HG03342 (cell line): ENCODE results near the gene CALML4.
"Not testable (repeated sequence)": the region's sequence is repeated elsewhere in the genome, so short reads cannot be mapped to it uniquely, and the experiment has no call there.

Experiments used
- ATAC-seq: cut with Tn5 transposase; IDR thresholded peaks from one replicate; pipeline ENCODE4 v1.9.1; 2021; ENCODE audit warnings: mild to moderate bottlenecking, moderate library complexity; ENCODE audit not compliant: unreplicated experiment

CALML4 gene

DNA sequence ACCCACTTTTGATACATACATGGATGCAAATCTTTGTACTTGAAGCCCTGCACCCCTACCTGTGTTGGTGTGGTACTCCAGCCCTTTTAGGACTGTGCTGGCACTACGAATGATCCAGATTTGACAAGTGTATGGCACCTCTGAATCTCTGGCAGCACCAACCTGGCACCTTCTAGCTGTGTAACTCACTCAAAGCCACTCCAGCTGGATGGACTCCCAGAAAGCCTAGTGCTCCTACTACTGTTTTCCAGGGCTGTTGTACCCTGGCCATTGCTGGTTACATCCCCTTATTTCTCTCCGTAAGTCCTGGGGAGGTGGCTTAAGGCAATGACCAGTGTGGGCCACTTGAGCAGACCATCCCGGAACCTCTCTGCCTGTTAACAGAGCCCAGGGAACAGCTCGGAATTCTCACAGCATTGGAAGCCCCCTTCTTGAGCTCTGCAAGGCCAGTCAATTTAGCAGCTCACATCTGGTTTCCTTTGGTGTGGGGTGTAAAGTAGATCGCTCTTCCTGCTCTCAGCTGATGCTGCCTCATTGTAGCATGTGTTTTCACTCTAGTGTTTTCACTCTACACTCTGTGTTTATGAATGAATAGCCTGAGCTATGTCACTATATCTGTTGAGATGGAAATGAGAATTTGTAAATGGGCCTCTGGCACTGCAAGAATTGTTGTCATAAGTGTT lies 12.2 kb downstream of the CALML4 start:
- ATAC-seq = no peak

DNA sequence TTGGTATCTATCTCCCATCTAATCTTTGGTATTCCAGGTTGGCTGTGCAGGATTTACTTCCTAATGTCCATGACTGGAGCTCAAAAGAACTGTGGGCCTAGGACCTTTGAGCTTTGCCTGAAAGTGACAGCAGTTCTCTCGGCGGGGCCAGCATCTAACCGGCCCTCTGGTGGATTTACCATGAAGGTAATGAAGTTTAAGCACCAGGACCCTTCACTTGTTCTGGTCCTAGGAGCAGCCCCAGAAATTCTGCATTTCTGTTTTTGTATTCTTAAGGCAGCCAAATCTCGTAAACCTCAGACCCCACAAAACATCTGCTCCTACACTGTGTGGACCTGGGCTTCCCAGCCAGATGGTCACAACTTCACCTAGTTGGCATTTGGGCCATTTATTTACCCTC lies 13.0 kb downstream of the CALML4 start:
- ATAC-seq = no peak

DNA sequence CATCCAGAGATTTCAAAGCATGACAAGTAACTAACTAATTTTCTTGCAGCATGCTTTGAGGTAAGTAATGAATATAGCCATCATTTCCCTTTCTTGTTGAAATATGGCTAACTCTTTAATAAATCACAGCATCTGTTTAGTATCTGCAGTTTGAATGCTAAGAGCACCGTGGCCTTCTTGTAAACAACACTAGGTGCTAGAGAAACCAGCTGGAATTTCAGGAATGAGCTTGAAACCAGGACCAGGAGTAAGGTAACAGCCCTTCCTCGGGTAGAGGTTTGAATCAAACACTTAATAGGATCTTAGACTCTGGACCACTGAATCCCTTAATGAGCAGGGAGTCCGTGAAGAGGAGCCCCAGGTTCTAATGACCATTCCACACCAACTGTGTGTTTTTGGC lies 13.6 kb downstream of the CALML4 start:
- ATAC-seq = no peak

DNA sequence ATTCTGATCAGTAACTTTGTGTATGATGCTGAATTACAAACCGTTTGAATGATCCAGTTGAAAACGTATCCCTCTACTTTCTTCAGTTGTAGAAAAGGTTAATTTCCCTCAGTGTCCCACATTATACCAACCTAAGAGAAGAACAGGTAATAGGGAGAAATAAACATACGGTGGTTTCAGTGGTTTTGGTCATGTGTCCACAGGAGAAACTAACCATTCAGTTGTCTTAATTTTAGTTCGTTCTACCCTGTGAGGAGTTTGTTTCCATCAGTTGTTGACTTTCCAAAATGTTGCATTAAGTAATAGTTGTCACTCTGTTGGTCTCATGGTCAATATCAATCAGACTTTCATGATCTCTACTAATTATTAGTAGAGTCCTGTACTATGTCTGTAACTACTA lies 15.1 kb downstream of the CALML4 start:
- ATAC-seq = no peak

DNA sequence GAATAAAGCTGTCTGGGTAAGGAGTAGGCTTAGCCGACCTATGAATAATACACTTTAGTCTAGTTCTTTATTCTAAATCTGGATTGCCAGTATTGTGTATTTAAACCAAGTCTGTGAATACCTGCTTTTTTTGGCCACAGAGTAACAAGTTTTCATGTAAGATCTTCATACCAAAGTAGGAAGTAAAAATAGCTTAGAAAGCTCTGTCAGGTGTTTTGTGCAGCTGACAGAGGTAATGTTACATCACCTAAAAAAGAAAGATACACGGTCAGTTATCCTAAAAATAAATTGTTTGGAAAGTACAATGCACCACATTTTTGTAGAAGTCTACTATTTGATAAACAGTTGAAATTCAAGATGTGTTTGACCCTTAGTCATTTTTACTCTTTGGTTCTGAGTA lies 16.5 kb downstream of the CALML4 start:
- no peak for ATAC-seq

DNA sequence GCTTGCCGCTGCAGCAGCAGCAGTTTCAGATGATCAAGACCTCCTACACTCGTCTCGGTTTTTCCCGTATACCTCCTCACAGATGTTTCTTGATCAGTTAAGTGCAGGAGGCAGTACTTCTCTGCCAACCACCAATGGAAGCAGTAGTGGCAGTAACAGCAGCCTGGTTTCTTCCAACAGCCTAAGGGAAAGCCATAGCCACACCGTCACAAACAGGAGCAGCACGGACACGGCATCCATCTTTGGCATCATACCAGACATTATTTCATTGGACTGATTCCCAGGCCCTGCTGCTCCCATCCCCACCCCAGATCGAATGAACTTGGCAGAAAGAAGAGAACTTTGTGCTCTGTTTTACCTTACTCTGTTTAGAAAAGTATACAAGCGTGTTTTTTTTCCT lies 17.6 kb downstream of the CALML4 start:
- no peak for ATAC-seq

DNA sequence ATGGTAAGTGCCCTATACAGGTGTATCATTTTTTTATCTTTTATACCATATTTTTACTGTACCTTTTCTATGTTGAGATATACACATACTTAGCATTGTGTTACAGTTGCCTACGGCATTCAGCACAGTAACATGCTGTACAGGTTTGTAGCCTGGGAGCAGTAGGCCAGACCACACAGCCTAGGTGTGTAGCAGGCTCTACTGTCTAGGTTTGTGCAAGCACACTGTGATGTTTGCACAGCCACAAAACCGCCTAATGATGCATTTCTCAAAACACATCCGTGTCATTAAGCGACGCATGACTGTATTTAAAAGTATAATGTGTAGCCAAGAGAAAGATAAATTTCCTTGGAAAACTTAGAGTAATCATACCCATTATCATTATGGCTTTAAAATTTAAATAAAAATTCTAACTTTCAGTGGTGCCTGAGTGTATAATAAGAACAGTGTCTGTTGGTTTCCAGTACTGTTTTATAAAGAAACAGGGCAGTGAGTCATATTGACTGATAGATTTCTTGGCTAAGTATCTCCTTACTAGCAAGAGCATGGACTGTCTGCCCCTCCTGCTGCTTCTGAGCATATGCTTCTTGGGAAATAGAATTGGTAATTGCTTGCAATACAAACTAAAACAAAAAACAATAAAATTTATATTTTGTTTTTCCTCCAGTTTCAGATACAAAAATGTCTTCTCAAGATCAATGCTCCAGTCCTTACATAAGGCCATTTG lies 18.3 kb downstream of the CALML4 start:
- ATAC-seq = no peak

DNA sequence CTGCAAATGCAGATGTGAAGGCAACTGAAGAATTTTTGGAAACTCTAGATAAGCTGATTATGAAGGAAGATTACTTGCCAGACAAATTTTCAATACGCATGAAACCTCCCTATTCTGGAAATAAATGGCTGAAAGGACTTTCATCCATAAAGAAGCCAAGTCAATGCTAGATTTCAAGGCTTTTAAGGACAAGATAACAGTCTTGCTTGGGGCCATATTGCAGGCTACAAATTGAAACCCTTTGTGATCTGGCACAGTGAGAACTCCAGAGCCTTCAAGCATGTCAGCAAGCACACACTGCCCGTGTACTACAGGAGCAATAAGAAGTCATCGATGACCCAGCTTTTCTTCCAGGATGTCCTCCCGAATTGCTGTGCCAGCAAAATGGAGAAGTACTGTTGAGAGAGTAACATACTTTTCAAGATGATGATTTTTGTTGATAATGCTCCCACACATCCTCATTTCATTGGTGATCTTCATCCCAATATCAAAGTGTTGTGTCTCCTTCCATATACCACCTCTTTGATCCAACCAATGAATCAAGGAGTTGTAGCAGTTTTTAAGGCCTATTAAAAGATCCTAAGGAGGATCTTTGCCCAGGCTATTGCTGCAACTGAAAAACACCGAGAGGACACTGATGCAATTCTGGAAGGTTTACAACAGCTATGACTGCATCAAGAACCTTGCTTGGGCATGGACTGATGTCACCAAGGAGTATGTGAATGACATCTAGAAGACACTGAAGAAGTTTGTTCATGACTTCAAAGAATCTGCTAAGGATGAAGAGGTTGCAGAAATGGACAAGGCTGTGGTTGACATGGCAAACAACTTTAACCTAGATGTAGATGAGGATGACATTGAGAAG lies 20.3 kb downstream of the CALML4 start:
- no peak for ATAC-seq

DNA sequence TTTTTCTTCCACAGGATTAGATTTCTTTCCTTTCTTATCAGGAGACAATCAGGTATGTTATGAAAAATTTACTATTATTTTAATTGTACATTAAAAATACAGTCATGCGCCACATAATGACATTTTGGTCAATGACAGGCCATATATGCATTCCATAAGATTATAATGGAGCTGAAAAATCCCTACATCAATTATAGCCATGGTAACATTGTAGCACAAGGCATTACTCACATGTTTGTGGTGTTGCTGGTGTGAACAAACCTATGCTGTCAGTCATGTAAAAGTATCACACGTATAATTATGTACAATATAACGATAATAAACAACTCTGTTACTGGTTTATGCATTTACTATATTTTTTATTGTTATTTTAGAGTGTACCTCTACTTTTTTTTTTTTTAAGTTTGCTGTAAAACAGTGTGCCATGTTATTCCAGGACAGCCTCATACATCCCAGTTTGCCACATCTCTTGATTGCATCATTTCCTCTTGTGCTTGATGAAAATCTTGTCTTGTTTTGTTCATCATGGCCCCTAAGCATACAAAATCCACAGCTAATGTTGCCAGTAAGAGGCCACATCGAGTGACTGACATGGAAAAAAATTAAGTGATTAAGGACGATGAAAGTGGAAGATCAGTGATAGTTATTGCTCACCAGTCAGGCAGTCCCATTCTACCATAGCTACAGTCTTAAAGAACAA lies 21.4 kb downstream of the CALML4 start:
- no peak for ATAC-seq

DNA sequence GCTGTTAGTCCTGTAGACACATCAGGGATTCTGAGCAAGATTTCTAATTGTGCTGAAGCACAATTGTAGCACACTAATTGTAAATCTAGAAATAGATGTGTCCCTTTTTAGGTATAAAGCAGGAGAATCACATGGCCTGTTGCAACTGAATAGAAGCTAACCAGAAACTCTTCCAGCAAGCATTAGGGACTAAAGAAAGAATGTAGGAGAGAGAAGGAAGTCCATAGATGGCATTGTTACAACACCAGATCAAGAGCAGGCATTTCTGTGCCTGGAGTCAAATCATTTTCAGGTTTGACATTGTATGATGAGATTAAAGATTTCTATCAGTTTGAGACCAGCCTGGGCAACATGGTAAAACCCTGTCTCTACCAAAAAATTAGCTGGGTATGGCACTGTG lies 27.4 kb downstream of the CALML4 start:
- no peak for ATAC-seq

DNA sequence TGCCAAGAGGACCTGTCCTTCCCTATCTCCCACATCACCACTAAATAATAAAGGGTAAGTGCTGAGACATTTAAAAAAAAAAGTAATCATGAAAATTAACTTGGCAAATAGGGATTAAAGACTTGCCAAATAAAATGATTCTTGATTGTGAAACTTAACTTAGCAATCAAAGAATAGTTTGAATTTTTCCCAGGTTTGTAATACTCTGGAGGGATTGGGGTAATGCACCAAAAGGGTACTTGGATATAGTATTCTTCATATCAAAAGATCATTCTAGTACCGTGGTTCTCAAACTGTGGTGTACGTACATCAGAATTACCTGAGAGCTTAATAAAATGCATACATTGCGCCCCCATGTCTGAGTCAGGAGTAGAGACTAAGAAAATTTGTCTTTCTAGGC lies 28.5 kb downstream of the CALML4 start:
- no peak for ATAC-seq

DNA sequence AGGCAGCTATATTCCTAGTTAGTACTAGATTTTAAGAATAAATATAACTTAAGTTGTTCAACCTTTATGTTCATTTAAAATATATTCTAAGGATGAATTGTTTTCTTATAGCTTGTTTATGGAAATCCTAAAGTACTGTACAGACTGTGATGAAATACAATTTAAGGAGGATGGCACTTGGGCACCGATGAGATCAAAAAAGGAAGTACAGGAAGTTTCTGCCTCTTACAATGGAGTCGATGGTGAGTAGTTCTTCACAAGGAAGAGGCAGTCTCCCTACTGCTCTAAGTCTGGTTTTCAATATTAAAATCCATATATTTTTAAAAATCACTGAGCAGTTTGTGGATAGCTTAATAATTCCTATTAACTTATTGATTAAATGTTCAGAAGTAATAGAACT lies 29.6 kb downstream of the CALML4 start:
- no peak for ATAC-seq

DNA sequence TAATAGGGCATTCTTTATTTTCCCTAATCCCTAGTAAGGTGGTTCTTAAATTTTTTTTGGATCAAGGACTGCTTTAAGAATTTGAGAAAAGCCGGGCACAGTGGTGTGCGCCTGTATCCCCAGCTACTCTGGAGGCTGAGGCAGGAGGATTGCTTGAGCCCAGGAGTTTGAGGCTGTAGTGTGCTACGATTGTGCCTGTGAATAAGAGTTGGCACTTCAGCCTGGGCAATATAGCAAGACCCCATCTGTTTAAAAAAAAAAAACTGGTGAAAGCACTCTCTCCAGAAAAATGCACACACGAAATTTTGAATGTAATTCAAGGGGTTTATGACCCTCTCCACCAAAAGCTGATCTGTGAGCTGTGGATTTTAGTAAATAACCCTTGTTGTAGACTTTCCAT lies 32.0 kb downstream of the CALML4 start:
- no peak for ATAC-seq

DNA sequence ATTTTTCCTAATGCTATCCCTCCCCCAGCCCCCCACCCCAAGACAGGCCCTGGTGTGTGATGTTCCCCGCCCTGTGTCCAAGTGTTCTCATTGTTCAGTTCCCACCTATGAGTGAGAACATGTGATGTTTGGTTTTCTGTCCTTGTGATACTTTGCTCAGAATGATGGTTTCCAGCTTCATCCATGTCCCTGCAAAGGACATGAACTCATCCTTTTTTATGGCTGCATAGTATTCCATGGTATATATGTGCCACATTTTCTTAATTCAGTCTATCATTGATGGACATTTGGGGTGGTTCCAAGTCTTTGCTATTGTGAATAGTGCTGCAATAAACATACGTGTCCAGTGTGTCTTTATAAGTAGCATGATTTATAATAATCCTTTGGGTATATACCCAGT lies 33.1 kb downstream of the CALML4 start:
- not testable (repeated sequence) for ATAC-seq

DNA sequence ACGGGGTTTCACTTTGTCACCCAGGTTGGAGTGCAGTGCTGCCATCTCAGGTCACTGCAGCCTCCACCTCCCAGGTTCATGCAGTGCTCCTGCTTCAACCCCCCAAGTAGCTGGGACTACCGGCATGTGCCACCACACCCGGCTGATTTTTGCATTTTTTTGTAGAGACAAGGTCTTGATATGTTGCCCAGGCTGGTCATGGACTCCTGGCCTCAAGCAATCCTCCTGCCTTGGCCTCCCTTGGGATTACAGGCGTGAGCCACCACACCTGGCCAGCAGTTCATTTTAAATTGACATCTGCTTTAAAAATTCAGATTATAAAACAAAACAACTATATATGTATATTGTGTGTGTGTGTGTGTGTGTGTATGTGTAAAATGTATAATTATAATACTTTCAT lies 38.3 kb downstream of the CALML4 start:
- no peak for ATAC-seq

DNA sequence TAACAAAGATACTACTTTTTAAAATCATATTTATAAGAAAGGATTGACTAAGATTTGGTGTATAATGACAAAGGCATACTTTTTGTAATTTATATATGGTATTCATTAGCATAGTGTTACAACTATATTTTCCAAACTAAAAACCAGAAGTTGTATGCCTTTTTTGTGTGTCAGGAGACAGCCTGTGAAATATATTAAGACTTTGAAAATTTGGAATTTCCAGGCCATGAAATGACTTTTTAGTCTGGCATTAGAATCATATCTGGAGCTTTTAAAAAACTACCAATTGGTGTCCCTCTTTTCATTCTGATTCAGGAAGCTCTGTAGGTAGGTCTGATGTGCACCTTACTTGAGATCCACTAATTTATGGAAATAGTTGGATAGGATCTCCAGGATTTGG lies 41.9 kb downstream of the CALML4 start:
- no peak for ATAC-seq

DNA sequence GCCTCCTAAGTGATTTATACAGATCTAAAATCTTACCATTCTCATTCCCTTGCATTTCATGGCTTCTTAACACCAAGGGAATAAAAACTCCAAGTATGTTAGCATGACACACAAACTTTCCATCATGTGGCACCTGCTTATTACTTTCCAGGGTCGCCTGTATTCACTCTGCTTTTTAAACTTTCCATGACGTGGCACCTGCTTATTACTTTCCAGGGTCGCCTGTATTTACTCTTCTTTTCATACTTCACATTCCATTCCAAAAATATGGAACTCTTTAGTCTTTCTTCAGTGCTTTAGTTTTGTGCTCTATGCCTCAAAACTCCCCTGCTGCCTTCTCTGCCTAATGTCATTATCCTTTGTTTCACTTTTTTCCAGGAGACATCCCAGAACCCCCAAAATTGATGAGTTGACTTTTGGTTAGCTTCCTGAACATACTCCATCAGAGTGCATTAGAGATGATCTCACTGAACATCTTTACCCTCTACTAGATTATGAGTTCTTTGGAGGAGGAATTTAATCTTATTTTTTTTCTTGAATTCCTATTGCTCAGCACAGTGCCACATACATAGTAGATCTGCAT lies 47.0 kb downstream of the CALML4 start:
- no peak for ATAC-seq

DNA sequence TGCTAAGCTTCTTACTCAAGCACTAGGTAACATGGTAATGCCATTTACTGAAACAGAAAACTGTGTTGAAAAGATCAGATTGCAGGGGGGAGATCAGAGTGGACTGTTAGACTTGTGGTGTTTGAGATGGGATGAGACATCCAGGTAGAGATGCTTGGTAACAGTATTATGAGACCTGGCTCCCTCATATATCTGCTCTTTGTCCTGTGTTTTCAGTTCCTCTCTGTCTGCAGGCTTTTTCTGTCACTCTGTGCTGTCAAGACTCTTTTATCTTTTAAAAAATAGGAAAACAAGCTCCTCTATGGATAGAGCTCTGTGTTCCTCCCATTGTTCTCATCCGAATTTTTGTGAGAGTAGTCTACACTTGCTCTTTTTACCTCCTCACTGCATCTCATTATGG lies 48.1 kb downstream of the CALML4 start:
- no peak for ATAC-seq

DNA sequence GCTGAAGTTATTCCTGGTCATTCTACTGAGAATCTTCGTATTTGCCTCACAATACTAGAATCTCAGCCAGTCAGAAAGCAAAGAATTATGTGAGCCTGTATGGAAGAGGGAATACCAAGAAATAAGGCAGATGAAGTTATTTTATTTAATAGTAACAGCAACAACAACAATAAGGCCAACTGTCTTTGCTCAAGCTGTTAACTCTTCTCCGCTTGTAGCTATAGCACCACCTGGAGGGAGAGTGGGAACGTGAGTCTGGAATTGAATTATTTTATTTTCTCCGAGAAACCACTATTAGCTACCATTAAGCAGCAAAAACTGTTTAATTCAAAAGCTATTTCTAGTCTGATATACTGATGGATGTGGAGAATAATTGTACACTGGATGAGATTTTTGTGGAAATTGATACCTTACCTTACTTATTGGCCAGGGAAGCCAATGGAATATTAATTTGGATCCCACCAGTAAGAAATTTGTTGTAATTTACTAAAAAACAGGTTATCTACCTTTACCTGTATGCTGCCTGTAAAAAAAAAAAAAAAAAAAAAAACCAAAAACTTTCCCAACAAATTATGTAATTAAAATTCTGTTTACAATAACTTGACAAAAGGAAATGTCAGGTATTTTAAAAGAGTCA lies 50.1 kb downstream of the CALML4 start:
- no peak for ATAC-seq

DNA sequence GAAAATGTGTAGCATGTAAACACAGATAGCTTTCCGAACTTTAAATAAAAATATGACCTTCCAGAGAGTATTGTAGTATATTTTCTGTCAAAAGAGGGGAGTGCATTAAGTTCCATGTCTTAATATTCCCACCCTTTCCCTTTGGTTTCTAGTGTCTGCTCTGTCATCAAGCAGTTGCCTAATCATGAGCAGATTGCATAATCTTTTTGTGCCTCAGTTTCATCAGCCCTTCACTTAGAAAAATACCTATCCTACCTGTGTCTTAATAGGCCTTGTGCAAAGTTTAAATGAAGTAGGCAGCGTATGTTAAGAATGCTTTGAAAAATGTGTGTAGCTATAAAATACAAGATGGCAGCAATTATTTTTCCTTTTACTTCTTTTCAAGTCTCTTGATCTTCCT lies 52.8 kb downstream of the CALML4 start:
- ATAC-seq = no peak
